GM21367 (cell line): ENCODE data around the gene TARDBP.
"Not testable (repeated sequence)": the region's sequence is repeated elsewhere in the genome, so short reads cannot be mapped to it uniquely, and the experiment has no call there.

Experiments used
- ATAC-seq: cut with Tn5 transposase; IDR thresholded peaks from one replicate; pipeline ENCODE4 v1.9.1; 2021; ENCODE audit not compliant: unreplicated experiment

Gene TARDBP

GRCh38 chr1:10992004-10992403 is 20.4 kb upstream of the TARDBP start:
- not testable (repeated sequence) for ATAC-seq

GRCh38 chr1:10992864-10993263 is 19.6 kb upstream of the TARDBP start:
- ATAC-seq: no peak

- ATAC-seq: no peak
Measured at GRCh38 chr1:10996100-10996499, 16.4 kb upstream of the TARDBP start.

GRCh38 chr1:11000526-11000925 is 11.9 kb upstream of the TARDBP start:
- ATAC-seq: no peak

- no peak for ATAC-seq
Measured at GRCh38 chr1:11013160-11013531, 692 bp downstream of the TARDBP start.

- not testable (repeated sequence) for ATAC-seq
Measured at GRCh38 chr1:11019358-11019757, 6.9 kb downstream of the TARDBP start.

GRCh38 chr1:11019971-11020370 is 7.5 kb downstream of the TARDBP start:
- ATAC-seq: no peak

GRCh38 chr1:11023201-11023600 is 10.7 kb downstream of the TARDBP start:
- ATAC-seq: no peak

GRCh38 chr1:11024154-11024873 is 11.9 kb downstream of the TARDBP start:
- ATAC-seq: no peak

GRCh38 chr1:11024874-11025203 is 12.4 kb downstream of the TARDBP start:
- ATAC-seq: no peak

GRCh38 chr1:11025618-11026017 is 13.2 kb downstream of the TARDBP start:
- no peak for ATAC-seq

GRCh38 chr1:11026052-11026451 is 13.6 kb downstream of the TARDBP start:
- no peak for ATAC-seq

GRCh38 chr1:11026903-11027302 is 14.4 kb downstream of the TARDBP start:
- no peak for ATAC-seq

GRCh38 chr1:11027316-11027715 is 14.9 kb downstream of the TARDBP start:
- ATAC-seq: no peak

GRCh38 chr1:11028018-11028417 is 15.6 kb downstream of the TARDBP start:
- no peak for ATAC-seq

- no peak for ATAC-seq
Measured at GRCh38 chr1:11030865-11031264, 18.4 kb downstream of the TARDBP start.

- ATAC-seq: no peak
Measured at GRCh38 chr1:11031624-11032262, 19.3 kb downstream of the TARDBP start.

GRCh38 chr1:11037019-11037739 is 24.7 kb downstream of the TARDBP start:
- ATAC-seq: not testable (repeated sequence)

GRCh38 chr1:11037740-11038182 is 25.3 kb downstream of the TARDBP start:
- ATAC-seq: no peak

GRCh38 chr1:11039351-11040104 is 27.1 kb downstream of the TARDBP start:
- no peak for ATAC-seq

- ATAC-seq: not testable (repeated sequence)
Measured at GRCh38 chr1:11040105-11040429, 27.6 kb downstream of the TARDBP start.

- ATAC-seq: no peak
Measured at GRCh38 chr1:11041048-11041447, 28.6 kb downstream of the TARDBP start.
